ENCODE results near the gene SSX2IP.

DNA sequence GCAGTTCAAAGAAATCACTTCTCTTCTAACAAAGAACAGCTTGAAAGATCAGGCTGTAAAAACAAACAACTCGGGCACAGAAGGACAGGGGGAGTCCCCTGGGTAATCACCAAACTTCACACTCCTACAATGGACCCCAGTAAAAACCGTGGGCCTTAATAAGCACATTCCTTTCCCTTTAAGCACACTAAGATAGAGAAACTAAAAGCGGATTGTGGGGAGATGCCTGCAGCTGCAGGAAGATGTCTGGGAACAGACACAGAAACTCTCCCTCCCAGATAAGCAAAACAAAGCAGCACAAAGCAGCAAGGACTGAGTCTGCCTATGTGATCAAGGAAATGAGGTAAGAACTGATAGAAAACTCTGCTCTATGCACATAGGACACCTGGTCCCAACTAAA, 78.5 kb downstream of the SSX2IP start:
- TF ChIP-seq CTCF (IDR thresholded peaks at IDR 0.05) (no peak), POLR2AphosphoS5 (IDR thresholded peaks at IDR 0.05) (peak; percentile 14)

All from prostate gland (tissue), 2 donors.